H9 (cell line): Measurements from ENCODE around the gene MPP2. TPM values are rescaled to one million over a fixed set of nuclear protein-coding genes. Genes with fewer than 3 reads are reported as not detected.
A peak's percentile ranks its signal among the peaks of the same experiment; 100 is the strongest.
"Not testable (repeated sequence)": the region's sequence is repeated elsewhere in the genome, so short reads cannot be mapped to it uniquely, and the experiment has no call there.

ENCODE experiments used
- DNase-seq: peaks from one replicate; pipeline ENCODE4 v3.0.0-alpha.2; 2017
- H2AFZ ChIP-seq: one replicate; pipeline ENCODE4 v1.6.1; 2013; ENCODE audit warnings: mild to moderate bottlenecking, low read length, control low read depth, moderate library complexity
- H2AK5ac ChIP-seq: 2 replicates; pipeline ENCODE4 v1.6.1; 2013; ENCODE audit warnings: low read length, control low read depth, mixed read lengths; ENCODE audit not compliant: insufficient read length
- H2BK120ac ChIP-seq: one replicate; pipeline ENCODE4 v1.6.1; 2013; ENCODE audit warnings: low read depth, mild to moderate bottlenecking, low read length, control low read depth, inconsistent platforms; ENCODE audit not compliant: poor library complexity, severe bottlenecking
- H2BK12ac ChIP-seq: 2 replicates; pipeline ENCODE4 v1.6.1; 2013; ENCODE audit warnings: low read length, control low read depth, mixed read lengths, low read depth; ENCODE audit not compliant: insufficient read length
- H2BK15ac ChIP-seq: 2 replicates; pipeline ENCODE4 v1.6.1; 2013; ENCODE audit warnings: low read depth, low read length, control low read depth
- H2BK20ac ChIP-seq: one replicate; pipeline ENCODE4 v1.6.1; 2013; ENCODE audit warnings: low read depth, mild to moderate bottlenecking, low read length, control low read depth, inconsistent platforms; ENCODE audit not compliant: poor library complexity, severe bottlenecking
- H2BK5ac ChIP-seq: 2 replicates; pipeline ENCODE4 v1.6.1; 2013; ENCODE audit warnings: low read length, control low read depth, mixed read lengths; ENCODE audit not compliant: insufficient read length
- H3K14ac ChIP-seq: 2 replicates; pipeline ENCODE4 v1.6.1; 2013; ENCODE audit warnings: low read length, control low read depth; ENCODE audit not compliant: insufficient read depth
- H3K18ac ChIP-seq: 2 replicates; pipeline ENCODE4 v1.6.1; 2013; ENCODE audit warnings: low read depth, mild to moderate bottlenecking, mixed read lengths, low read length, control low read depth; ENCODE audit not compliant: insufficient read length
- H3K23ac ChIP-seq: 2 replicates; pipeline ENCODE4 v1.6.1; 2013; ENCODE audit warnings: low read length, control low read depth, mixed read lengths, low read depth; ENCODE audit not compliant: insufficient read length
- H3K23me2 ChIP-seq: 2 replicates; pipeline ENCODE4 v1.6.1; 2013; ENCODE audit warnings: low read depth, mild to moderate bottlenecking, mixed read lengths, low read length, control low read depth; ENCODE audit not compliant: insufficient read length, poor library complexity, severe bottlenecking
- H3K27ac ChIP-seq: 2 replicates; pipeline ENCODE4 v1.5.1; 2013; ENCODE audit warnings: low read length, control low read depth, mixed read lengths, low read depth; ENCODE audit not compliant: insufficient read length
- H3K27me3 ChIP-seq: 2 replicates; pipeline ENCODE4 v1.6.1; 2013; ENCODE audit warnings: low read length, control low read depth, inconsistent platforms; ENCODE audit not compliant: insufficient read depth
- H3K4ac ChIP-seq: 2 replicates; pipeline ENCODE4 v1.6.1; 2013; ENCODE audit warnings: low read depth, mild to moderate bottlenecking, control low read depth, inconsistent platforms, low read length, moderate library complexity
- H3K4me1 ChIP-seq: 2 replicates; pipeline ENCODE4 v1.6.1; 2013; ENCODE audit warnings: low read length, control low read depth, inconsistent platforms; ENCODE audit not compliant: insufficient read depth
- H3K4me2 ChIP-seq: 2 replicates; pipeline ENCODE4 v1.6.1; 2013; ENCODE audit warnings: low read length, control low read depth, mixed read lengths; ENCODE audit not compliant: insufficient read length, insufficient read depth
- H3K56ac ChIP-seq: 2 replicates; pipeline ENCODE4 v1.6.1; 2013; ENCODE audit warnings: low read depth, mild to moderate bottlenecking, mixed read lengths, low read length, control low read depth; ENCODE audit not compliant: insufficient read length
- H3K79me1 ChIP-seq: 2 replicates; pipeline ENCODE4 v1.6.1; 2013; ENCODE audit warnings: low read depth, mild to moderate bottlenecking, moderate library complexity, low read length, control low read depth, inconsistent platforms; ENCODE audit not compliant: insufficient read depth, poor library complexity, severe bottlenecking
- H3K79me2 ChIP-seq: 2 replicates; pipeline ENCODE4 v1.6.1; 2013; ENCODE audit warnings: low read length, control low read depth, inconsistent platforms; ENCODE audit not compliant: insufficient read depth
- H3K9ac ChIP-seq: 2 replicates; pipeline ENCODE4 v1.6.1; 2013; ENCODE audit warnings: low read length, control low read depth, mixed read lengths; ENCODE audit not compliant: insufficient read length; ENCODE audit errors: extremely low read depth
- H3K9me3 ChIP-seq: one replicate; pipeline ENCODE4 v1.6.1; 2013; ENCODE audit warnings: low read depth, low read length, inconsistent platforms; ENCODE audit not compliant: control insufficient read depth
- H3T11ph ChIP-seq: one replicate; pipeline ENCODE4 v1.6.1; 2013; ENCODE audit warnings: mild to moderate bottlenecking, low read length, control low read depth, inconsistent platforms
- H4K20me1 ChIP-seq: one replicate; pipeline ENCODE4 v1.6.1; 2013; ENCODE audit not compliant: control insufficient read depth, insufficient read length, insufficient read depth
- H4K5ac ChIP-seq: 2 replicates; pipeline ENCODE4 v1.6.1; 2013; ENCODE audit warnings: low read depth, mild to moderate bottlenecking, mixed read lengths, low read length, control low read depth; ENCODE audit not compliant: insufficient read length
- H4K8ac ChIP-seq: replicated peaks from 2 replicates; pipeline ENCODE4 v1.6.1; 2013; ENCODE audit warnings: low read length, control low read depth, mixed read lengths, low read depth; ENCODE audit not compliant: insufficient read length
- H4K91ac ChIP-seq: 2 replicates; pipeline ENCODE4 v1.6.1; 2013; ENCODE audit warnings: low read depth, mild to moderate bottlenecking, moderate library complexity, mixed read lengths, low read length, control low read depth; ENCODE audit not compliant: insufficient read length
- H3K27ac Mint-ChIP-seq, 3 experiments: 2 replicates in 2 of 3; 3 replicates in 1 of 3; pipeline ENCODE4 v1.8.0; 2020 to 2021; ENCODE audit warnings: mixed read lengths in 3 of 3, mild to moderate bottlenecking in 1 of 3, moderate library complexity in 1 of 3
- H3K27me3 Mint-ChIP-seq: 2 replicates; pipeline ENCODE4 v1.8.0; 2021; ENCODE audit warnings: low read depth, mild to moderate bottlenecking, moderate library complexity, mixed read lengths
- H3K36me3 Mint-ChIP-seq, 3 experiments: 2 replicates in 2 of 3; 3 replicates in 1 of 3; pipeline ENCODE4 v1.8.0; 2020 to 2021; ENCODE audit warnings: low read depth in 3 of 3, mixed read lengths in 3 of 3; ENCODE audit not compliant: insufficient read depth in 1 of 3
- H3K4me1 Mint-ChIP-seq, 2 experiments: 2 replicates each; pipeline ENCODE4 v1.8.0; 2020; ENCODE audit warnings: mixed read lengths in 2 of 2
- H3K4me3 Mint-ChIP-seq, 2 experiments: 2 replicates in 1 of 2; 3 replicates in 1 of 2; pipeline ENCODE4 v1.8.0; 2020 to 2021; ENCODE audit warnings: mild to moderate bottlenecking in 2 of 2, mixed read lengths in 2 of 2, moderate library complexity in 1 of 2
- H3K9me3 Mint-ChIP-seq, 2 experiments: 2 replicates in 1 of 2; 3 replicates in 1 of 2; pipeline ENCODE4 v1.8.0; 2020; ENCODE audit warnings: mild to moderate bottlenecking in 2 of 2, mixed read lengths in 2 of 2, moderate library complexity in 1 of 2
- WGBS: extraction: QIAGEN DNeasy Blood & Tissue Kit; methylation state at CpG from one replicate; pipeline ENCODE4 v1.1.7; 2013; ENCODE audit warnings: missing lambda C conversion rate, low lambda C conversion rate, mixed read lengths; ENCODE audit not compliant: insufficient read length; ENCODE audit errors: extremely low coverage; 5-methylcytosine and 5-hydroxymethylcytosine counted together
- total RNA-seq: library from RNA; stranded (reverse); gene quantifications from 2 replicates; pipeline ENCODE4 v1.2.1, GENCODE V29; 2021
- TF ChIP-seq, protein P1 (sequence below): fragments of 200-600 bp; sonication (generic); conservative IDR thresholded peaks from 3 replicates; pipeline ENCODE4 v1.8.0; 2021; ENCODE audit warnings: antibody characterized with exemption, mild to moderate bottlenecking

Gene MPP2
- total RNA-seq, 1 experiment from 2014 or later: 16.3 TPM

DNA sequence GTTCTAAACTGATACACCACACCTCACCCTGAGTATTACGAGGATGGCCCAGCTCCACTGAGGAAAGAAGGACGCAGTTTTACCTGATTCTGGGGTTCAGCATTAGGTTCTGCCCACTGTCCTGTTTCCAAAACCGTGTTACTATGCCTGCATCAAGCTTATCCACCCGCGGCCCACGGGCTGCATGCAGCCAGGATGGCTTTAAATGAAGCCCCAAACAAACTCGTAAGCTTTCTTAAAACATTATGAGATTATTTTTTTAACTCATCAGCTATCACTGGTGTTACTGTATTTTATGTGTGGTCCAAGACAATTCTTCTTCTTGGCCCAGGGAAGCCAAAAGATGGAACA is 64.4 kb downstream of the MPP2 start:
- Histone ChIP-seq H3K9me3 (no peaks in the 10 kb centered on the region), H4K91ac (no peak overlapping the region), H3K4me2 (no peak overlapping the region), H3K18ac (no peak overlapping the region), H3K23me2 (no peaks in the 10 kb centered on the region), H3T11ph (no peak overlapping the region), H3K4ac (no peak overlapping the region), H3K27ac (no peak overlapping the region), H4K20me1 (no peaks in the 10 kb centered on the region), H2BK120ac (no peak overlapping the region), H3K9ac (no peak overlapping the region), H3K79me1 (no peaks in the 10 kb centered on the region), H2BK12ac (no peak overlapping the region), H2AFZ (no peak overlapping the region), H2BK15ac (no peak overlapping the region), H3K23ac (no peak overlapping the region), H4K8ac (no peak overlapping the region), H3K56ac (no peak overlapping the region), H3K27me3 (no peaks in the 10 kb centered on the region), H2AK5ac (no peak overlapping the region), H2BK5ac (no peak overlapping the region), H3K4me1 (peaks cover 4% of the 10 kb centered on the region), H2BK20ac (no peak overlapping the region), H3K14ac (no peak overlapping the region), H3K79me2 (no peaks in the 10 kb centered on the region), H4K5ac (no peak overlapping the region)
- H3K4me3 Mint-ChIP-seq: no peak overlapping the region
- peaks cover 6% of the 10 kb centered on the region for H3K27me3 Mint-ChIP-seq
- WGBS: no CpG with 5 or more reads among the region's 7 CpGs
- peaks cover 19 to 26% of the 10 kb centered on the region in 2 experiments for H3K4me1 Mint-ChIP-seq
- no peaks in the 10 kb centered on the region; a peak in 1 of 5 replicates for H3K9me3 Mint-ChIP-seq
- no peak overlapping the region for H3K27ac Mint-ChIP-seq
- DNase-seq: no peak
- TF ChIP-seq, protein P1, sequence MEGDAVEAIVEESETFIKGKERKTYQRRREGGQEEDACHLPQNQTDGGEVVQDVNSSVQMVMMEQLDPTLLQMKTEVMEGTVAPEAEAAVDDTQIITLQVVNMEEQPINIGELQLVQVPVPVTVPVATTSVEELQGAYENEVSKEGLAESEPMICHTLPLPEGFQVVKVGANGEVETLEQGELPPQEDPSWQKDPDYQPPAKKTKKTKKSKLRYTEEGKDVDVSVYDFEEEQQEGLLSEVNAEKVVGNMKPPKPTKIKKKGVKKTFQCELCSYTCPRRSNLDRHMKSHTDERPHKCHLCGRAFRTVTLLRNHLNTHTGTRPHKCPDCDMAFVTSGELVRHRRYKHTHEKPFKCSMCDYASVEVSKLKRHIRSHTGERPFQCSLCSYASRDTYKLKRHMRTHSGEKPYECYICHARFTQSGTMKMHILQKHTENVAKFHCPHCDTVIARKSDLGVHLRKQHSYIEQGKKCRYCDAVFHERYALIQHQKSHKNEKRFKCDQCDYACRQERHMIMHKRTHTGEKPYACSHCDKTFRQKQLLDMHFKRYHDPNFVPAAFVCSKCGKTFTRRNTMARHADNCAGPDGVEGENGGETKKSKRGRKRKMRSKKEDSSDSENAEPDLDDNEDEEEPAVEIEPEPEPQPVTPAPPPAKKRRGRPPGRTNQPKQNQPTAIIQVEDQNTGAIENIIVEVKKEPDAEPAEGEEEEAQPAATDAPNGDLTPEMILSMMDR: no peak
- no peaks in the 10 kb centered on the region for H3K36me3 Mint-ChIP-seq

DNA sequence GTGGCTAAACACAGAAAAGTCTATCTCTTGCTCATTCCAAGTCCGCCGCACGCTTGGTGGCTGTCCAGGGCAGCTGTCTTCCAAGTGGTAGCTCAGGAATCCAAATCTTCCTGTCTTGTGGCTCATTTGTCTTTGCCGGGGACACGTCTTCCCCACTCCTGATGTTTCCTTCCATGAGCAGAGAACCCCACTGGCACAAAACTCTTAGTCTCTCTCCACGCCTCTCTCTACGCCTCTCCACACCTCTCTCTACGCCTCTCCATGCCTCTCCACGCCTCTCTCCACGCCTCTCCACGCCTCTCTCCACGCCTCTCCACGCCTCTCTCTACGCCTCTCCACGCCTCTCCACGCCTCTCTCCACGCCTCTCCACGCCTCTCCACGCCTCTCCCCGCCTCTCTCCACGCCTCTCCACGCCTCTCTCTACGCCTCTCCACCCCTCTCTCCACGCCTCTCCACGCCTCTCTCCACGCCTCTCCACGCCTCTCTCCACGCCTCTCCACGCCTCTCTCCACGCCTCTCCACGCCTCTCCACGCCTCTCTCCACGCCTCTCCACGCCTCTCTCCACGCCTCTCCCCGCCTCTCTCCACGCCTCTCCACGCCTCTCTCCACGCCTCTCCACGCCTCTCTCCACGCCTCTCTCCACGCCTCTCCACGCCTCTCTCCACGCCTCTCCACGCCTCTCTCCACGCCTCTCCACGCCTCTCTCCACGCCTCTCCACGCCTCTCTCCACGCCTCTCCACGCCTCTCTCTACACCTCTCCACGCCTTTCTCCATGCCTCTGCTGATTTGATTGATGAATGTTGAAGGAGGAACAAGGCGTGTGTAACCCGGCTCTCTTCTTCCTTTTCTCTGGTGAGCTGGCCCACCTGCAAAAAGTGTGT is 65.0 kb downstream of the MPP2 start:
- H4K20me1 ChIP-seq, H3K27me3 ChIP-seq, H3K9me3 Mint-ChIP-seq, H4K91ac ChIP-seq, H3K23me2 ChIP-seq, H4K8ac ChIP-seq, H2BK120ac ChIP-seq, H3K27ac ChIP-seq, H2AK5ac ChIP-seq, H3K23ac ChIP-seq, H3K14ac ChIP-seq, H3K18ac ChIP-seq, H3K4me1 ChIP-seq, H2BK20ac ChIP-seq, H2BK5ac ChIP-seq, H3K27me3 Mint-ChIP-seq, H2BK15ac ChIP-seq, H3K9me3 ChIP-seq, H3K9ac ChIP-seq, H3K4ac ChIP-seq, H3K27ac Mint-ChIP-seq, H3K4me3 Mint-ChIP-seq, H3K79me1 ChIP-seq, H3T11ph ChIP-seq, H2BK12ac ChIP-seq, H3K4me2 ChIP-seq, DNase-seq, H3K79me2 ChIP-seq, H3K36me3 Mint-ChIP-seq, H4K5ac ChIP-seq, H3K56ac ChIP-seq: not testable (repeated sequence)
- peak overlapping the region; percentile 56 for H2AFZ ChIP-seq
- H3K4me1 Mint-ChIP-seq: peaks cover 17 to 22% of the 10 kb centered on the region in 2 experiments
- WGBS: no CpG with 5 or more reads among the region's 54 CpGs
